Cardiac fibroblast (primary cell): Measurements from ENCODE around the gene MACROH2A2.
"Not testable (repeated sequence)": the region's sequence is repeated elsewhere in the genome, so short reads cannot be mapped to it uniquely, and the experiment has no call there.

ENCODE experiments used
- DNase-seq, 2 donors: peaks; one replicate each; pipeline versions ENCODE4 v3.0.0 to v3.0.0-alpha.2; 2010; ENCODE audit warnings: low read depth in 2 of 2
- H3K4me3 ChIP-seq, 2 donors: replicated peaks in 1 of 2; 1 replicate in 1 of 2; 2 replicates in 1 of 2; pipeline ENCODE4 v1.5.1; 2011; ENCODE audit warnings: low read depth in 2 of 2, low read length in 2 of 2, mild to moderate bottlenecking in 2 of 2, moderate library complexity in 1 of 2
- CTCF ChIP-seq: IDR thresholded peaks from one replicate; pipeline ENCODE4 v1.5.1; 2011; ENCODE audit warnings: low read depth, mild to moderate bottlenecking, low read length, inconsistent platforms

The MACROH2A2 gene

GRCh38 chr10:70097459-70097858 is 44.8 kb downstream of the MACROH2A2 start:
- TF ChIP-seq CTCF, result no peak
- no peak overlapping the region for H3K4me3 ChIP-seq
- no peak for DNase-seq

GRCh38 chr10:70098271-70098670 is 45.6 kb downstream of the MACROH2A2 start:
- no peak overlapping the region for H3K4me3 ChIP-seq
- TF ChIP-seq CTCF, result no peak
- DNase-seq, result no peak

DNA sequence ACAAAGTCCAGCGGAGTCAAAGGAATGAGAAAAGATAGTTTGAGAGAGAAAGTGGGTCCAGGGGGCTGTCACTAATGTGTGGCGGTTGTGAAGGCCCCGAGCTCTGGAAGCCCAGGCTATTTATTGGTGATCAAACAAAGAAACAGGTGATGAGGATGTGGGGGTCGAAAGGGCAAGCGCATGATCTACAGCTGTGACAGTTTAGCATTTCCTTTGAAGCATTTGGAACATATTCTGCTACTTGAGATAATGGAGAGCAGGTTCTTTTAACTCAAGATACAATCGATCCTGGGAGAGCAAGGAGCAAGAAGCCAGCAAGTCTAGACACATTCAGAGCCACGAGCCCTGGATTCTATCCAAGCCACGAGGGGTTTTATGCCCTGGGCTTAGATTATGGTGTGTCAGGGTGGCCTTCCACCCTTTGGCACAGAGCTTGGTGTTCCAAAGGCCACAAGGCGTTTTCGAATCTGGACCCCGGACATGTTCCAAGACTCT is 48.5 kb downstream of the MACROH2A2 start:
- not testable (repeated sequence) for DNase-seq, H3K4me3 ChIP-seq

DNA sequence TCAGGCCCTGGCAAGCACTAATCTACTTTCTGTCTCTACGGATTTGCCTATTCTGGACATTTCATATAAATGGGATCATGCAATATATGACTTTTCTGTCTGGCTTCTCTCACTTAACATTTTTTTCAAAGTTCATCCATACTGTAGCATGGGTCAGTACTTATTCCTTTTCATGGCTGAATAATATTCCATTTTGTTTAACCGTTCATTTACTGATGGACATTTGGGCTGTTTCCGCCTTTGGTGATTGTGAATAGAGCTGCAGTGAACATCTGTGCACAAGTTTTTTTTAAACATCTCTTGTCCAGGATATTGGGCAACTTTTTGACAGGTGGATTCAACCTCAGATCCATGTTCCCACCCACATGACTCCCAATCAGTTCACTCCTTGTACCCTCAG is 49.0 kb downstream of the MACROH2A2 start:
- no peak overlapping the region for H3K4me3 ChIP-seq
- no peak for TF ChIP-seq CTCF
- DNase-seq, result no peak

DNA sequence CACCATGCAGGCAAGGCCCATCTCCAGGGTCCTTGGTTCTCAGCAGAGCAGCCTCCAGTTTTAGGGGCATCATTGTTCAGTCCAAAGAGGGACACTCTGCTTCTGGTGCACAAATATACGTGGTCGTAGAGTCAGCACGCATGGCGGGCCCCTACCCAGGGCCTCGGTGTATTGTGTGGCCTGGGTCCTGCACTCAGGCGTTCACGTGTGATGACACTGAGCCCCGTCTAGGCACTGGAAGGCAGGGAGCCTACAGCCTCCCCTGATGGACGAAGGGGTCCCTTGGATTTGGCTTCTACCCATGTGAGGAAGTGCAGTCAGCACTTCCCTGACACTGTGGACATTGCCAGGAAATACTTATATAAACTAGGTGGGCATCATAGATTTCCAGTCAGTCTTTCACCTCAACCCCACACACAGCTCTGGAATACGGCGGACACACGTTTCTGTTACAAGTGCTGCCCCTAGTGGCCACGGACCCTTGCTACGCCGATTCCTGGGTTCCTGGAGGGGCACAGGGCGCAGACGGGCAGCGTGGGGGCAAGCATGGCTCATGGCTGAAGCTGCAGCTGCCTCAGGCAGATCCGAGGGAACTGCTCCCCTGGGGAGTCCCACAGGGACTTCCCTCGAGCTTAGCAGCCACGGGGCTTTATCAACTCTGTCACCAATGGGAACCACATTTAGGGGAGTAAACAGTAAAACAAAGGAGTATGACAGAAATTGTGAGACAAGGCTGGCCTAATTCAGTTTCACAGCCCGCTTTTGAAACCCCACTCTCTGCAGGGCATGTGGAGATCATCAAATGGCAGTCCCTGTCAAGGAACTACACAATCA is 54.5 kb downstream of the MACROH2A2 start:
- TF ChIP-seq CTCF, result peak; percentile 55
- peak in 1 of 2 donors; percentile 10 for DNase-seq
- H3K4me3 ChIP-seq, result no peak overlapping the region

- no peak for DNase-seq
- TF ChIP-seq CTCF, result no peak
- no peak overlapping the region for H3K4me3 ChIP-seq
Measured at GRCh38 chr10:70109064-70109729, 56.6 kb downstream of the MACROH2A2 start.

DNA sequence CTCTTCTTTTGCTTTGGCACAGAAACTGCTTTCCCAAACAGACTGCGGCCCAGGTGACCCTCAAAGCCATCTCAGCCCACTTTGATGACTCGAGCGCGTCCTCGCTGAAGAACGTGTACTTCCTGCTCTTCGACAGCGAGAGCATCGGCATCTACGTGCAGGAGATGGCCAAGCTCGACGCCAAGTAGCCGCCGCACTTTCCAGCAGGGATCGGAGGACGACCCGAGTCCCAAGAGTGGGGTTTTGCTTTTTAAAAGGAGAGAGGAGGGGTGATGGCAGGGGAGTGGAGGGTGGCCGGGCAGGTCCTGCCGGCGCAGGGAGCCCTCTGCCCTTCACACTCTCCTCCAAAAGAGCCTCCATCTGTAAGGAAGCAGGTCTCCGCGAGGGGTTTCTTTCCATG is 58.9 kb downstream of the MACROH2A2 start:
- TF ChIP-seq CTCF, result no peak
- DNase-seq, result no peak
- no peak overlapping the region for H3K4me3 ChIP-seq
